ENCODE measurements around the gene ATXN2. TPM values are rescaled to one million over a fixed set of nuclear protein-coding genes. Genes with fewer than 3 reads are reported as not detected.
"Not testable (repeated sequence)": the region's sequence is repeated elsewhere in the genome, so short reads cannot be mapped to it uniquely, and the experiment has no call there.

Gene ATXN2
- total RNA-seq, 2 experiments from 2014 or later: 37.2 to 42.3 TPM

DNA sequence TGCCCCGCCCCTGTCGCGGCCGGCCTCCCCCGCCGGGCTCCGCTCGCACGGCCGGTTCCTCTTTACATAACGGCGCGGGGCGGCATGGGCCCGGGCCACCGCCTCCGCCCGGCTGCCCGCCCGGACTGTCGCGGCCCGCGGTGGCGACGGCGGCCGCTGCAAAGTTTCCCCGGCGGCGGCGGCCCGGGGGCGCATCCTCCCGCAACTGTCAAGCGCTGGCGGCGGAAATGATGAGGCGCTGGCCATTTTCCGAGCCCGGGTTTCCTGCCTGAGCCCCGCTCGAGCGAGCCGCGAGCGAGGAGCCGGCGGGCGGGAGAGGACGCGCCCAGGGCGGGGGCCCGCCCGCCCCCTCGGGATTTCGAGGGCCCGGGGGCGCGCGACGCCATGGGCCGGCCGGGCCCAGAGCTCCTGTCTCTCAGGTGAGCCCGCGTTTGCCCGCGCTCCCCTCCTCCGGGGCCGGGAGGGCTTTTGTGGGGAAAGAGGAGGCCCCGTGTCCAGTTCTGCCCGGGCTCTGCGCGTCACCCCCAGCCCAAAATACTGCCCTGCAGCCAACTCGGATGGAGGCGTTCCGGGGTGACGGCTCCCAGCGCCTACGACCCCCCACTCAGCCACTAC lies 193.1 kb downstream of the ATXN2 start, which contains the start of gene SH2B3:
SH2B3 (plus strand) TSS at position 65 of the 615 bp plus-strand sequence. CDS start 12,223 bp downstream, outside the sequence.
- POLR2A ChIA-PET: interaction anchor here (2.8 to 11.5 kb wide), 4 partner anchors 23 to 46 kb away, joined by 30 to 150 read pairs (median 48); no protein-coding TSS in a partner anchor
- no peaks in the 10 kb centered on the region for H3K27me3 Mint-ChIP-seq
- H3K36me3 Mint-ChIP-seq: peaks cover 2% of the 10 kb centered on the region
- H3K4me1 Mint-ChIP-seq: peaks cover 48% of the 10 kb centered on the region
- peak; percentile 46 for ATAC-seq (ENCODE audit: low read depth)
- H3K27ac Mint-ChIP-seq: peak within 1 kb of the TSS; percentile 94
- peak within 1 kb of the TSS; percentile 97 for H3K4me3 Mint-ChIP-seq
- no peak for DNase-seq
- H3K9me3 Mint-ChIP-seq: no peaks in the 10 kb centered on the region

DNA sequence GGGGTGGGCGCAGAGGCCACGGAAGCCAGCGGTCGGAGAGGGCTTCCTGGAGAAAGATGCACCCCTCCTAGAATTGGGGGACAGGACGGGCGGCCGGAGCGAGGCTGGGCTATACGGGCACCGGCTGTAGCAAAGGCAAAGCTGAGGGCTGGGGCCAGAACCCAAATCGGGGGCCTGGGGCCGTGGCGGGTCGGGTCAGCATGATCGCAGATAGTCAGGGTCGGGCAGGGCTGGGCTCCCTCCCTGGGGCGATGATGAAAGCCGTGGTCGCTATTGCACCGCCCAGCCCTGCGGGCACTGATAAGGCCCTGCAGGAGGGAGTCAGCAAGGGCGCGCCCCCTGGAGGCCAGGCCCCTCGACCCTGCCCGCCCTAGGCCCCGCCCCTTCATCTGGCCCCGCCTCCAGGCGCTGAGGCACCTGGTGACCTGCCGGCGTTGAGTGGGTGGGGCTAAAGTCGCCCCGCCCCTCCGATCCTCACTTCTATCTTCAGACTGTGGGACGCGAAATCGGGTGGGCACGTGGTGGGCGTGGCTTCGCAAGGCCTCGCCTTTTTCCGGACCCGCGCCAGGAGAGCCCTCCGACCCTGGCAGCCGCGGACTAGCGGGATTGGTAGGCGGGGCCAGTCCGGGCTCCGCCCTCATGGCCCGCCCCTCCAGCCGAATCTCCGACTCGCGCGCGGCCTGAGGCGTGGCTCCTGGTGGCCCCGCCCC lies 193.8 kb downstream of the ATXN2 start:
- peaks cover 2% of the 10 kb centered on the region for H3K36me3 Mint-ChIP-seq
- peaks cover 45% of the 10 kb centered on the region for H3K4me1 Mint-ChIP-seq
- DNase-seq: peak; percentile 100
- POLR2A ChIA-PET: interaction anchor here (0.6 to 11.5 kb wide), 8 partner anchors 23 to 979 kb away, joined by 3 to 150 read pairs (median 20); partner anchors contain the start of genes ACAD10 and BRAP
- H3K27ac Mint-ChIP-seq: peak overlapping the region; percentile 94
- H3K9me3 Mint-ChIP-seq: no peaks in the 10 kb centered on the region
- peak overlapping the region; percentile 95 for H3K4me3 Mint-ChIP-seq
- H3K27me3 Mint-ChIP-seq: no peaks in the 10 kb centered on the region
- ATAC-seq (ENCODE audit: low read depth): peak; percentile 78

DNA sequence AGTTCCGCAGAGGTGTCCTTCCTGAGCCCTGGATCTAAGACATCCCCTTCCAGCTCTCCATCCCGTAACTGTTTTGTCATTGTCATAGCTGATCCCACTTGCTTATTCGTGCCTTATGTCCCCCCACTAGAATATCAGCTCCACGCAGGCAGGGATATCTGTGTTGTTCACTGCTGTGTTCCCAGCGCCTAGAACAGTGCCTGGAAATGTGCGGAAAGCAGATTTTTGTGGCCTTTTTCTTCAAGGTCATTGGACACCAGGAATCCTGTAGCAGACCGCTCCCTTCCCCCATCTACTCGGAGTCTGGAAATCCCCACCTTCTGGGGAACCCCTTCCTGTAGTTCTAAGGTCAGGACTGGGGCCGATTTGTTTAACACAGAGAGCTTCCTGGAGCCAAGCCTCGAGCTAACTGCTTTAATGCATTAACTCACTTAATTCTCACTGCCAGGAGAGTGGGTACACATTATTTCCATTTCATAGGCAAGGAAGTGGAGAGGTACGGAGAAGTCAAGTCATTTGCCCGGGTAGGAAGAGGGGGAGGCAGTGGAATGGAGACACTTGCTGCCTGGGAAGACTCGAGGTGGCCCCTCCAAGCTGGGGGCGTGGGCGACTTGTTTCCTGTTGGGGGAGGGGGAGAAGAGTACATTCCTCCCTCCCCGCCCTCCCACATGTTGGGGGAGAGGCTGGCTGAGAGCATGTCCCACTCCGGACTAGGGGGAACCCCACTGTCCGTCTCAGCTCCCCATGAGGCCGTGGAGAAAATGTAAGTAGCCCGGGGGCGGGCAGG lies 194.6 kb downstream of the ATXN2 start:
- DNase-seq (no peak), ATAC-seq (ENCODE audit: low read depth) (no peak)
- peaks cover 44% of the 10 kb centered on the region for H3K4me1 Mint-ChIP-seq
- peaks cover 2% of the 10 kb centered on the region for H3K36me3 Mint-ChIP-seq
- H3K27me3 Mint-ChIP-seq: no peaks in the 10 kb centered on the region
- POLR2A ChIA-PET: interaction anchor here (0.6 to 11.5 kb wide), 8 partner anchors 24 to 980 kb away, joined by 3 to 150 read pairs (median 20); partner anchors contain the start of genes ACAD10 and BRAP
- H3K27ac Mint-ChIP-seq: peak overlapping the region; percentile 94
- no peaks in the 10 kb centered on the region for H3K9me3 Mint-ChIP-seq
- H3K4me3 Mint-ChIP-seq: peak overlapping the region; percentile 95

DNA sequence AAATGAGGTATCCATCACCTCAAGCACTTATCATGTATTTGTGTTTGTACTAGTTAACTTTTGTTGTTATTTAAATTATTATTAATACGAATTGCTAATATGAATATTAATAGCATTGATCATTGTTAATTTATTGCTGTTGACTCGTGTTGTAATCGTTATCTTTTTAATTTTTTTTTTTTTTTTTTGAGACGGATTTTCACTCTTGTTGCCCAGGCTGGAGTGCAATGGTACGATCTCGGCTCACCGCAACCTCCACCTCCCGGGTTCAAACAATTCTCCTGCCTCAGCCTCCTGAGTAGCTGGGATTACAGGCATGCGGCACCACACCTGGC lies 196.7 kb downstream of the ATXN2 start:
- H3K9me3 Mint-ChIP-seq; H3K27me3 Mint-ChIP-seq; ATAC-seq (ENCODE audit: low read depth); DNase-seq; H3K36me3 Mint-ChIP-seq: not testable (repeated sequence)
- H3K27ac Mint-ChIP-seq: peak overlapping the region; percentile 7
- peak overlapping the region; percentile 61 for H3K4me3 Mint-ChIP-seq
- POLR2A ChIA-PET: interaction anchor here (3.6 kb wide), 1 partner anchor 49 kb away, joined by 30 read pairs; no protein-coding TSS in a partner anchor
- peaks cover 37% of the 10 kb centered on the region for H3K4me1 Mint-ChIP-seq

Other genes starting within 250 kb of the ATXN2 start
- 1 to 10 TPM; 2.9 to 3.8 TPM for gene PHETA1, start 230.2 kb downstream of the ATXN2 start, total RNA-seq
- 10 to 100 TPM; 40.7 to 44.5 TPM for gene SH2B3, start 193.4 kb downstream of the ATXN2 start, total RNA-seq
- gene BRAP, start 86.6 kb upstream of the ATXN2 start, total RNA-seq: 10 to 100 TPM; 21.1 to 21.6 TPM
- 10 to 100 TPM; 34.1 to 40.3 TPM for gene ACAD10, start 86.7 kb upstream of the ATXN2 start, total RNA-seq
- gene ALDH2, start 167.6 kb upstream of the ATXN2 start, total RNA-seq: 1 to 10 TPM in 1 of 2 experiments, under 1 TPM in 1; 0.99 to 1.9 TPM
- gene MAPKAPK5, start 242.9 kb upstream of the ATXN2 start, total RNA-seq: 10 to 100 TPM; 52.5 to 63.7 TPM

Data from activated naive CD8-positive, alpha-beta T cell treated with anti-CD3 and anti-CD28 coated beads, Interleukin-2, amount 10 ng/mL, durations not matched to agents 7 days and 5 days (primary cell).